Measurements from ENCODE around the gene AKR1B1. TPM values are rescaled to one million over a fixed set of nuclear protein-coding genes. Genes with fewer than 3 reads are reported as not detected.

AKR1B1 gene
- 201 and 237 TPM in 2 replicates for total RNA-seq

DNA sequence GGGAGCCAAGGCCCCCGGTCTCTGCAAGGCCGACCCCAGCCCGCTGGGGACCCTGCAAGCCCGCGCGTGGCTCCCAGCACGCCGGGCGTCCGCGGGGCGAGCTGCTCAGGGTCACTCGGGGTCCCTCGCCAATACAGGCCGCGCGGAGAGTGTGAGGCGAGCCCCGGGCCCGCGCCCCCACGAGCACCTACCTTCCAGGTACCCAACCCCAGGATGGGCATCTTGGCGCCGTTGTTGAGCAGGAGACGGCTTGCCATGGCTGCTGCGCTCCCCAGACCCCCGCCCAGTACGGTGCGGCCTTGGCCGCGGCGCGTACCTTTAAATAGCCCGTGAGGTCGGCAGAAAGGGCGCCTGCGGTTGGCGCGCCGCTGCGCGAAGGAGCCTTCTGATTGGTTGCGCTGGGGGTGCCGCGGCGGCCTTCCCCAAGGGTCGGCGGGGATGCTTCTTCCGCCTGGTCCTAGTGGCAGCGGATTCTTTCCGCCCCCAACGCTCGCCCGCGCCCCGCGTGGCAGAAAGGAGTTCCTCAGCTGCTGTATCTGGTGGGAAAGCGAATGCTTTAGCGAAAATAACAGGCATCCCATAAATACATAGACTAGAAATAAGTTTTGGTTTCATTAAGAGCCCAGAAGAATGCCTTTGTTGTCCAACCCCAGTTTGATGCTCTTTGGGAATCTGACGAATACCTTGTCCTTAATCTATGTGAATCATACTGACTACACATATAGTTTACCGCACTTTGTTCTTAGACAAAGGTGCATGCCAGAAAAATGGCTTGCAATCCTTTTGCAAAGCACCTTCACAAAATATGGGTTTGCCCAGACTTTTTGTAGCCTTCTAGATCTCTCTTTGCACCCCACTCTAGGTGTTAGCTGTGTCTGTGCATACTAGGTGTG is at the start of gene AKR1B1:
AKR1B1 (minus strand) TSS at position 295 of the 893 bp plus-strand sequence; CDS start at position 257, 38 bp downstream.

Other genes with a start within 250 kb of the AKR1B1 start
- 12.2 and 24.7 TPM in 2 replicates for gene SLC35B4, start 142.2 kb downstream of the AKR1B1 start, total RNA-seq
- 9.4 and 29.7 TPM in 2 replicates for gene AKR1B10, start 68.5 kb upstream of the AKR1B1 start, total RNA-seq
- gene AKR1B15, start 90.0 kb upstream of the AKR1B1 start, total RNA-seq = 0.43 and 1.9 TPM in 2 replicates
- 30.0 and 36.0 TPM in 2 replicates for gene BPGM, start 187.8 kb upstream of the AKR1B1 start, total RNA-seq

Measured in smooth muscle cell of bladder (primary cell).